Gastroesophageal sphincter (tissue), 3 donors: Measurements from ENCODE around the gene TRPV2.

Experiments
- EP300 ChIP-seq: sonication (generic); formaldehyde crosslinking; IDR thresholded peaks from one replicate; pipeline ENCODE4 v1.6.1; 2017; ENCODE audit warnings: antibody characterized with exemption, mild to moderate bottlenecking
- POLR2A ChIP-seq, 2 donors: fragments of 450-650 bp; IDR thresholded peaks; one replicate each; pipeline ENCODE4 v1.6.1; 2017; ENCODE audit warnings: antibody characterized with exemption in 2 of 2, mild to moderate bottlenecking in 2 of 2, moderate library complexity in 1 of 2
- POLR2AphosphoS5 ChIP-seq: sonication (generic); formaldehyde crosslinking; IDR thresholded peaks from one replicate; pipeline ENCODE4 v1.6.1; 2017; ENCODE audit warnings: antibody characterized with exemption
- TF ChIP-seq, protein P1 (sequence below), 4 experiments: fragments of 200-600 bp in 2 of 4; fragments of 450-650 bp in 2 of 4; sonication (generic) in 1 of 4; IDR thresholded peaks; one replicate each; pipeline ENCODE4 v1.5.1; 2017 to 2019; ENCODE audit warnings: antibody characterized with exemption in 4 of 4, mild to moderate bottlenecking in 2 of 4, moderate library complexity in 2 of 4

DNA sequence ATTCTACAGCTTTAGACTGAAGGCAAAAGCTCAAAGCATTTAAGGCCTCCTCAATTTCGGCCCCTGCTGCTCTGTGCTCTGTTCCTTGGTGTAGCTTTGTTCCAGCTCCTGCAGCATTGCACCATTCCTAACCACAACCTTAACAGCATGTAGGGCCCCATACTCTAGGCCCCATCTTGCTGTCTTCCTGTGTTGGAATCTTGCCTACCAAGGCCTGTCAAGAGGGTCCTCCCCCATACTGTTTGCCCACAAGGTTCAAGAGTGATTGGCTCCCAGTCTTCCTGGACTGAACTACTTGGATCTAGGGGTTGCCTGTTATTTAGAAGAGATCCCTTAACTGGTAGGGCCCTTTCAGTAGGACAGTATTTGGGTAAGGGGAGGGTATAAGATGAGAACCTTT is 26.8 kb downstream of the TRPV2 start:
- TF ChIP-seq, protein P1, sequence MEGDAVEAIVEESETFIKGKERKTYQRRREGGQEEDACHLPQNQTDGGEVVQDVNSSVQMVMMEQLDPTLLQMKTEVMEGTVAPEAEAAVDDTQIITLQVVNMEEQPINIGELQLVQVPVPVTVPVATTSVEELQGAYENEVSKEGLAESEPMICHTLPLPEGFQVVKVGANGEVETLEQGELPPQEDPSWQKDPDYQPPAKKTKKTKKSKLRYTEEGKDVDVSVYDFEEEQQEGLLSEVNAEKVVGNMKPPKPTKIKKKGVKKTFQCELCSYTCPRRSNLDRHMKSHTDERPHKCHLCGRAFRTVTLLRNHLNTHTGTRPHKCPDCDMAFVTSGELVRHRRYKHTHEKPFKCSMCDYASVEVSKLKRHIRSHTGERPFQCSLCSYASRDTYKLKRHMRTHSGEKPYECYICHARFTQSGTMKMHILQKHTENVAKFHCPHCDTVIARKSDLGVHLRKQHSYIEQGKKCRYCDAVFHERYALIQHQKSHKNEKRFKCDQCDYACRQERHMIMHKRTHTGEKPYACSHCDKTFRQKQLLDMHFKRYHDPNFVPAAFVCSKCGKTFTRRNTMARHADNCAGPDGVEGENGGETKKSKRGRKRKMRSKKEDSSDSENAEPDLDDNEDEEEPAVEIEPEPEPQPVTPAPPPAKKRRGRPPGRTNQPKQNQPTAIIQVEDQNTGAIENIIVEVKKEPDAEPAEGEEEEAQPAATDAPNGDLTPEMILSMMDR (IDR thresholded peaks at IDR 0.05) = no peak
- TF ChIP-seq POLR2A (IDR thresholded peaks at IDR 0.05) (no peak), POLR2AphosphoS5 (no peak), EP300 (no peak)
